ENCODE results near the gene TCN1. TPM values are rescaled to one million over a fixed set of nuclear protein-coding genes. Genes with fewer than 3 reads are reported as not detected.

Gene TCN1
- total RNA-seq, 2 experiments from 2014 or later = not detected

DNA sequence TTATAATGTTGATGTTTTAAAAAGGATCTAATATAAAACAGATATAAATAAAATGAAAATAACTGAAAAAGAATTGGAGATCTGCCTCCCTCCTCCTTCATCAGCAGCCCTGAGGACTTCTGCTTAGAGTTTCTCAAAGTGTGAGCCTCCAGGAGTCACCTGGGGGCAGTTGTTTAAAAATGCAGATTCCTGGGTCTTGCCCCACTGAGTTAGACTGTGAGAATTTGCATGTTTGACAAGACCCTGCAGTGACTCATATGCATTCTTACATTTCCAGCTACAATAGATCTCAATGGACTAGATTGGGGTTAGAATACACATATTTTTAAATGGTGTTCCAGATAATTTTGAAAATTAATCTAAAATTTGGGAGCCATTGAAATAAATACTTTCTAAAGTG lies 11.5 kb upstream of the TCN1 start:
- no peaks in the 10 kb centered on the region for H3K4me1 ChIP-seq (ENCODE audit: insufficient read depth, low read length, poor library complexity, severe bottlenecking)
- no peak for TF ChIP-seq EZH2phosphoT487 (IDR thresholded peaks at IDR 0.05; ENCODE audit: borderline replicate concordance, low read depth, low read length)
- TF ChIP-seq, protein P1, sequence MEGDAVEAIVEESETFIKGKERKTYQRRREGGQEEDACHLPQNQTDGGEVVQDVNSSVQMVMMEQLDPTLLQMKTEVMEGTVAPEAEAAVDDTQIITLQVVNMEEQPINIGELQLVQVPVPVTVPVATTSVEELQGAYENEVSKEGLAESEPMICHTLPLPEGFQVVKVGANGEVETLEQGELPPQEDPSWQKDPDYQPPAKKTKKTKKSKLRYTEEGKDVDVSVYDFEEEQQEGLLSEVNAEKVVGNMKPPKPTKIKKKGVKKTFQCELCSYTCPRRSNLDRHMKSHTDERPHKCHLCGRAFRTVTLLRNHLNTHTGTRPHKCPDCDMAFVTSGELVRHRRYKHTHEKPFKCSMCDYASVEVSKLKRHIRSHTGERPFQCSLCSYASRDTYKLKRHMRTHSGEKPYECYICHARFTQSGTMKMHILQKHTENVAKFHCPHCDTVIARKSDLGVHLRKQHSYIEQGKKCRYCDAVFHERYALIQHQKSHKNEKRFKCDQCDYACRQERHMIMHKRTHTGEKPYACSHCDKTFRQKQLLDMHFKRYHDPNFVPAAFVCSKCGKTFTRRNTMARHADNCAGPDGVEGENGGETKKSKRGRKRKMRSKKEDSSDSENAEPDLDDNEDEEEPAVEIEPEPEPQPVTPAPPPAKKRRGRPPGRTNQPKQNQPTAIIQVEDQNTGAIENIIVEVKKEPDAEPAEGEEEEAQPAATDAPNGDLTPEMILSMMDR (conservative IDR thresholded peaks at IDR 0.05; ENCODE audit: low read length) = no peak
- no peak overlapping the region for H2AFZ ChIP-seq (ENCODE audit: low read length)
- DNase-seq (ENCODE audit: low spot score) = no peak
- POLR2A ChIA-PET = no interaction called here
- BruUV-seq (replicated peaks) = no TSS peak
- intact Hi-C loops (cut with micrococcal nuclease; ENCODE audit: unreplicated experiment) = no loop called here
- no peaks in the 10 kb centered on the region for H3K9me2 ChIP-seq (ENCODE audit: insufficient read depth, low read length)
- H3K36me3 ChIP-seq (ENCODE audit: insufficient read depth, low read length) = no peaks in the 10 kb centered on the region
- no peaks in the 10 kb centered on the region for H3K79me2 ChIP-seq (ENCODE audit: insufficient read depth, low read depth, low read length)
- H3K4me2 ChIP-seq (ENCODE audit: low read length) = no peak overlapping the region
- no peak overlapping the region for H3K27ac ChIP-seq (ENCODE audit: low read depth, low read length, poor library complexity, severe bottlenecking)
- no peaks in the 10 kb centered on the region for H3K9me3 ChIP-seq (ENCODE audit: low read length)
- H4K20me1 ChIP-seq (ENCODE audit: insufficient read depth, low read length) = no peaks in the 10 kb centered on the region
- CTCF ChIA-PET (ENCODE audit: unreplicated experiment) = no interaction called here
- no peak overlapping the region for H3K4me3 ChIP-seq (ENCODE audit: low read depth, low read length, poor library complexity, severe bottlenecking)

DNA sequence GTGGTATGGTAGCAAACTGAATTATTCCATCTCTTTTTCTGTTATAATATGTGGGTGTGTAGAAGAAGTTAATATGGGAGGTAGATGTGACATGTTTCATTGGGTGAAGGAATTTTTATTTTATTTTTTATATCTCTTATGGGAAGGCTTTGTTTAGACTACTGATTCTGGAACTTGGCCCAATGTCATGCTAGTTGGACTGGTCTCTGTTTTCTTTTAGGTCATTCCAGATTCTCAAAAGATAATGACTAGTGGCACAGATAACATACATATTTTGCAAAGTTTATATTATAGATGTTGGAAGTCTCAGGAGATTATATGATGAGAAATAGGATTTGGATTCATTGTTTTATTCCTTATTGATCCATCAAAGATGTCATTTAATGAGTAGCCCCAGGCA lies 11.0 kb upstream of the TCN1 start:
- H3K27ac ChIP-seq (ENCODE audit: low read depth, low read length, poor library complexity, severe bottlenecking) = no peak overlapping the region
- no peaks in the 10 kb centered on the region for H3K4me1 ChIP-seq (ENCODE audit: insufficient read depth, low read length, poor library complexity, severe bottlenecking)
- TF ChIP-seq, protein P1 (conservative IDR thresholded peaks at IDR 0.05; ENCODE audit: low read length) = no peak
- TF ChIP-seq EZH2phosphoT487 (IDR thresholded peaks at IDR 0.05; ENCODE audit: borderline replicate concordance, low read depth, low read length) = no peak
- no peaks in the 10 kb centered on the region for H3K9me2 ChIP-seq (ENCODE audit: insufficient read depth, low read length)
- no peaks in the 10 kb centered on the region for H3K9me3 ChIP-seq (ENCODE audit: low read length)
- H4K20me1 ChIP-seq (ENCODE audit: insufficient read depth, low read length) = no peaks in the 10 kb centered on the region
- ChIA-PET POLR2A (no interaction called here), CTCF (ENCODE audit: unreplicated experiment) (no interaction called here)
- H3K36me3 ChIP-seq (ENCODE audit: insufficient read depth, low read length) = no peaks in the 10 kb centered on the region
- DNase-seq (ENCODE audit: low spot score) = no peak
- H3K4me3 ChIP-seq (ENCODE audit: low read depth, low read length, poor library complexity, severe bottlenecking) = no peak overlapping the region
- H2AFZ ChIP-seq (ENCODE audit: low read length) = no peak overlapping the region
- no peak overlapping the region for H3K4me2 ChIP-seq (ENCODE audit: low read length)
- BruUV-seq (replicated peaks) = no TSS peak
- intact Hi-C loops (cut with micrococcal nuclease; ENCODE audit: unreplicated experiment) = no loop called here
- no peaks in the 10 kb centered on the region for H3K79me2 ChIP-seq (ENCODE audit: insufficient read depth, low read depth, low read length)

DNA sequence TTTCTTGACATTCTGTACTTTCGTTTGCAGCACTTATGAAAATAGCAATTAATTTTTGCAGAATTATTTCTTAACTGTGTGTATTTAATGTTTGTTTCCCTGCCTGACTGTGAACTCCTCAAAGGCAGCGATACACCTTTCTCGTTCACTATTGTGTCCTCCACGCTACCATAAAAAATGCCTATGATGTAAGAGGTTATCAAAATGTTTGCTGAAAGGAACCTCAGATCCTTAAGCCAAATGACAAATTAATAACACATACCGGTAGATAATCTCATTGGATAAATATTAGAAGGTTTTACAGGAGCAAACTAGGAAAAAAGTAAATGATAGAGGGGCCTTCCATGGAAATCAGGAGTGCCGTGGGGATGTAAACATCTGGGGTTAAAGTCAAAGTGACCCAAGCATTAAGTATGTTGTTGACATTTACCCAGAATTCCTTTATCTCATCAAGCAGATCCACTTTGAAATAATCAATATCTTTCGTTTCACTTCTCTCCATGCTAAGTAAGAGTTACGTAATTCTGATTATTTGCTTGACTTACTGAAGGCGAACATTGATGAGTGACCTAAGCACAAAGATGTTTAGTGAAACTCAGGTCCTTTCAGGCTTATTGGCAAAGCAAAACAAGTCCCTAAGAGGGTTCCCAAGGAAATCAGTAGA lies 9.7 kb upstream of the TCN1 start:
- BruUV-seq (replicated peaks) = no TSS peak
- TF ChIP-seq EZH2phosphoT487 (IDR thresholded peaks at IDR 0.05; ENCODE audit: borderline replicate concordance, low read depth, low read length) = no peak
- TF ChIP-seq, protein P1 (conservative IDR thresholded peaks at IDR 0.05; ENCODE audit: low read length) = no peak
- Histone ChIP-seq H3K36me3 (ENCODE audit: insufficient read depth, low read length) (no peaks in the 10 kb centered on the region), H3K9me2 (ENCODE audit: insufficient read depth, low read length) (no peaks in the 10 kb centered on the region), H3K4me2 (ENCODE audit: low read length) (no peak overlapping the region), H3K27ac (ENCODE audit: low read depth, low read length, poor library complexity, severe bottlenecking) (no peak overlapping the region), H4K20me1 (ENCODE audit: insufficient read depth, low read length) (no peaks in the 10 kb centered on the region), H3K79me2 (ENCODE audit: insufficient read depth, low read depth, low read length) (no peaks in the 10 kb centered on the region), H3K4me3 (ENCODE audit: low read depth, low read length, poor library complexity, severe bottlenecking) (no peak overlapping the region), H3K9me3 (ENCODE audit: low read length) (no peaks in the 10 kb centered on the region), H2AFZ (ENCODE audit: low read length) (no peak overlapping the region), H3K4me1 (ENCODE audit: insufficient read depth, low read length, poor library complexity, severe bottlenecking) (no peaks in the 10 kb centered on the region)
- no peak for DNase-seq (ENCODE audit: low spot score)
- ChIA-PET CTCF (ENCODE audit: unreplicated experiment) (no interaction called here), POLR2A (no interaction called here)
- intact Hi-C loops (cut with micrococcal nuclease; ENCODE audit: unreplicated experiment) = no loop called here
